GM12892 (cell line): ENCODE data around the gene DCST1.

Experiments
- POLR2A ChIP-seq: IDR thresholded peaks from 2 replicates; pipeline ENCODE4 v1.6.1; 2011; ENCODE audit warnings: low read depth, low read length, control low read depth
- POLR2AphosphoS5 ChIP-seq: IDR thresholded peaks from 2 replicates; pipeline ENCODE4 v1.6.1; 2011; ENCODE audit warnings: low read depth, low read length, control low read depth

GRCh38 chr1:155032886-155033285 is 738 bp upstream of the DCST1 start:
- TF ChIP-seq POLR2A (no peak), POLR2AphosphoS5 (no peak)
